GM21526 (cell line): ENCODE results near the gene PCDHB8.
"Not testable (repeated sequence)": the region's sequence is repeated elsewhere in the genome, so short reads cannot be mapped to it uniquely, and the experiment has no call there.

Experiments used
- ATAC-seq: cut with Tn5 transposase; IDR thresholded peaks from one replicate; pipeline ENCODE4 v1.9.1; 2021; ENCODE audit warnings: moderate library complexity; ENCODE audit not compliant: unreplicated experiment, low FRiP score

PCDHB8 gene

GRCh38 chr5:141182248-141182647, 4.7 kb downstream of the PCDHB8 start, which contains the start of gene PCDHB16:
Gene PCDHB16, plus strand, starts transcription at chr5:141182387. Its CDS starts 173 bp downstream, at chr5:141182560.
- ATAC-seq: no peak

- not testable (repeated sequence) for ATAC-seq
Measured at GRCh38 chr5:141184117-141184855, 6.7 kb downstream of the PCDHB8 start.

- ATAC-seq: no peak
Measured at GRCh38 chr5:141186897-141187512, 9.4 kb downstream of the PCDHB8 start, which contains the start of gene PCDHB9. Gene PCDHB9, plus strand, starts transcription at chr5:141187161. Its CDS starts 158 bp downstream, at chr5:141187319.

GRCh38 chr5:141188682-141189081, 11.1 kb downstream of the PCDHB8 start:
- not testable (repeated sequence) for ATAC-seq

- ATAC-seq: not testable (repeated sequence)
Measured at GRCh38 chr5:141189131-141189530, 11.5 kb downstream of the PCDHB8 start.

GRCh38 chr5:141192110-141192725, 14.6 kb downstream of the PCDHB8 start, which contains the start of gene PCDHB10:
Gene PCDHB10, plus strand, starts transcription at chr5:141192353. Its CDS starts 200 bp downstream, at chr5:141192553.
- ATAC-seq: no peak

GRCh38 chr5:141194332-141194731, 16.7 kb downstream of the PCDHB8 start:
- ATAC-seq: not testable (repeated sequence)

- ATAC-seq: no peak
Measured at GRCh38 chr5:141196363-141196762, 18.8 kb downstream of the PCDHB8 start.

- ATAC-seq: no peak
Measured at GRCh38 chr5:141199359-141200235, 22.0 kb downstream of the PCDHB8 start, which contains the start of gene PCDHB11. Gene PCDHB11, plus strand, starts transcription at chr5:141199627. Its CDS starts 148 bp downstream, at chr5:141199775.

- ATAC-seq: not testable (repeated sequence)
Measured at GRCh38 chr5:141201126-141201525, 23.5 kb downstream of the PCDHB8 start.

- not testable (repeated sequence) for ATAC-seq
Measured at GRCh38 chr5:141201646-141202045, 24.1 kb downstream of the PCDHB8 start.

- no peak for ATAC-seq
Measured at GRCh38 chr5:141208478-141208877, 30.9 kb downstream of the PCDHB8 start, which contains the start of gene PCDHB12. Gene PCDHB12, plus strand, starts transcription at chr5:141208719. Its CDS starts 189 bp downstream, at chr5:141208908.

GRCh38 chr5:141210281-141210680, 32.7 kb downstream of the PCDHB8 start:
- not testable (repeated sequence) for ATAC-seq

- not testable (repeated sequence) for ATAC-seq
Measured at GRCh38 chr5:141210849-141211248, 33.3 kb downstream of the PCDHB8 start.

- not testable (repeated sequence) for ATAC-seq
Measured at GRCh38 chr5:141213656-141214339, 36.2 kb downstream of the PCDHB8 start, which contains the start of gene PCDHB13. Gene PCDHB13, plus strand, starts transcription at chr5:141213919. Its CDS starts 205 bp downstream, at chr5:141214124.

GRCh38 chr5:141214583-141214982, 37.0 kb downstream of the PCDHB8 start:
- ATAC-seq: not testable (repeated sequence)

GRCh38 chr5:141215504-141215903, 37.9 kb downstream of the PCDHB8 start:
- ATAC-seq: not testable (repeated sequence)

GRCh38 chr5:141216035-141216434, 38.4 kb downstream of the PCDHB8 start:
- ATAC-seq: not testable (repeated sequence)

- no peak for ATAC-seq
Measured at GRCh38 chr5:141223112-141223783, 45.7 kb downstream of the PCDHB8 start, which contains the start of gene PCDHB14. Gene PCDHB14, plus strand, starts transcription at chr5:141223343. Its CDS starts 163 bp downstream, at chr5:141223506.
